Common myeloid progenitor, CD34-positive (primary cell): ENCODE data around the gene MMP15.

ENCODE experiments used
- CTCF ChIA-PET: fragments of 350-600 bp; sonication (Branson Sonifier 250); formaldehyde crosslinking; loops from one replicate; lab custom pipeline; 2021; ENCODE audit warnings: antibody characterized with exemption; lab: Charles Lee
- POLR2A ChIA-PET: fragments of 350-600 bp; sonication (Branson Sonifier 250); formaldehyde crosslinking; loops from one replicate; lab custom pipeline; 2021; ENCODE audit warnings: antibody characterized with exemption; lab: Charles Lee
- DNase-seq, 3 donors: peaks; one replicate each; pipeline versions ENCODE4 v3.0.0 to v3.0.0-alpha.2; 2013
- H3K27ac ChIP-seq, 2 experiments: 1 replicate in 1 of 2; 2 replicates in 1 of 2; pipeline ENCODE4 v1.7.0; 2013; ENCODE audit warnings: inconsistent platforms in 2 of 2, low read length in 2 of 2, mild to moderate bottlenecking in 2 of 2, low read depth in 1 of 2, moderate library complexity in 1 of 2; ENCODE audit not compliant: severe bottlenecking in 2 of 2, insufficient read depth in 1 of 2, poor library complexity in 1 of 2
- H3K27me3 ChIP-seq, 5 experiments: replicated peaks in 2 of 5; 1 replicate in 3 of 5; 2 replicates in 2 of 5; pipeline versions ENCODE4 v1.6.1 to v1.7.0; 2013; ENCODE audit warnings: low read length in 4 of 5, mild to moderate bottlenecking in 2 of 5, moderate library complexity in 2 of 5, inconsistent platforms in 1 of 5; ENCODE audit not compliant: insufficient read depth in 5 of 5, control insufficient read depth in 4 of 5
- H3K36me3 ChIP-seq, 4 experiments: 1 replicate in 2 of 4; 2 replicates in 2 of 4; pipeline versions ENCODE4 v1.6.1 to v1.7.0; 2013; ENCODE audit warnings: low read length in 3 of 4, control low read depth in 1 of 4, mild to moderate bottlenecking in 1 of 4; ENCODE audit not compliant: control insufficient read depth in 4 of 4, insufficient read depth in 4 of 4
- H3K4me1 ChIP-seq, 4 experiments: 1 replicate in 3 of 4; 2 replicates in 1 of 4; pipeline versions ENCODE4 v1.6.1 to v1.7.1; 2013; ENCODE audit warnings: low read length in 3 of 4, mild to moderate bottlenecking in 3 of 4, control low read depth in 1 of 4, inconsistent platforms in 1 of 4, moderate library complexity in 1 of 4; ENCODE audit not compliant: control insufficient read depth in 4 of 4, insufficient read depth in 4 of 4; ENCODE audit errors: control extremely low read depth in 1 of 4
- H3K4me3 ChIP-seq, 7 experiments: 1 replicate in 4 of 7; 2 replicates in 3 of 7; pipeline versions ENCODE4 v1.5.1 to v1.7.0; 2013; ENCODE audit warnings: mild to moderate bottlenecking in 7 of 7, low read length in 6 of 7, moderate library complexity in 6 of 7, inconsistent platforms in 2 of 7, low read depth in 2 of 7, control low read depth in 1 of 7; ENCODE audit not compliant: insufficient read depth in 4 of 7, control insufficient read depth in 1 of 7; ENCODE audit errors: extremely low read depth in 1 of 7
- H3K9me3 ChIP-seq, 5 experiments: 1 replicate in 4 of 5; 2 replicates in 1 of 5; pipeline versions ENCODE4 v1.6.1 to v1.7.1; 2013; ENCODE audit warnings: low read length in 4 of 5, mild to moderate bottlenecking in 2 of 5, inconsistent platforms in 1 of 5, low read depth in 1 of 5, moderate library complexity in 1 of 5; ENCODE audit not compliant: control insufficient read depth in 4 of 5, insufficient read depth in 2 of 5; ENCODE audit errors: control extremely low read depth in 1 of 5
- WGBS: methylation state at CpG from one replicate; pipeline ENCODE4 v1.1.5; 2013; ENCODE audit not compliant: insufficient coverage; 5-methylcytosine and 5-hydroxymethylcytosine counted together

Gene MMP15

DNA sequence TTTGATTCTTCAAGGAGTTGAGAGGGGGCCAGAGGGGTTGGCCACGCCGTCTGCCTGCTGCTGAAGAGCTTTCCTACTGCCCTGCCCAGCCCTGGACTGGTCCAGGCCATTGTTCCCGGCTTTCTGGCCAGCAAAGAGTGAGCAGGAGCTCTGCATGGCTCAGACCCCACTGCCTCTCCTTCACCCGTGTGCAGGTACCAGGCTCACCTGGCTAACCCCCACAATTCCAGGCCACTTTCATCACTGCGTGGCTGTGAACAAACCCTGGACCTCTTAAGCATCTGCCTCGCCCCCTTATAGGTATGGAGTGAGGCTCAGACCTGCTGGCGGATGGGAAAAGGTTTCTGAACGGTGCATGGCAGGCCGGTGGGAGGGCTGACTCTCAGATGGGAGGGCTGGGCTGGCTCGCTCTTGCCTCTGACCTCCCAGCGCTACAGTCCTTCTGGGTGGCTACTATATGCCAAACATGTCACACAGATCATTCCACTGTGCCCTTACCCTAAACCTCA, 33.9 kb upstream of the MMP15 start:
- ChIA-PET POLR2A (no interaction called here), CTCF (interaction anchor here (0.9 to 1.6 kb wide), 6 partner anchors 8 to 87 kb away, joined by 3 read pairs; no protein-coding TSS in a partner anchor)

DNA sequence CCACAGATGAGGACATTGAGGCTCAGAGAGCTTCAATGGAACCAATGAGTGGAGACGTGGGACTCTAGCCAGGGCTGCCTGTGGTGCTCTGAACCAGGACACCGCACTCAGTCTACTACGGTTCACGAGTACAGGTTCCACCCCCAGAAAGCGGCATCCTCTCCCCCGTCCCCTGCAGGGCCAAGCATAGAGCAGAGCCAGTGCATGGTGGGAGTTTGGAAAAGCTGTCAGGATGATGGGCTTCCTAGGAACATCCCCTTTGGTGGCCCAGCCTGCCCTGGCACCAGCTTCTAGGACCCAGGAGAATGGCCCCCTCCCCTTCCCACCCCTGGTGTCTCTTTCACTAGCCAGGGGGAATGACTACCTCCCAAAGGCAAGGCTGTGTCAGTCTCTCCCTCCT, 33.5 kb upstream of the MMP15 start:
- peaks cover 0 to 30% (median 12%) of the 10 kb centered on the region in 4 experiments for H3K36me3 ChIP-seq
- DNase-seq = no peak
- no peaks in the 10 kb centered on the region for H3K9me3 ChIP-seq
- H3K4me1 ChIP-seq = peaks cover 0 to 18% (median 9%) of the 10 kb centered on the region in 4 experiments
- H3K27ac ChIP-seq = no peak overlapping the region
- H3K27me3 ChIP-seq = peaks cover 0 to 1% (median 0%) of the 10 kb centered on the region in 5 experiments
- POLR2A ChIA-PET = no interaction called here
- no peak overlapping the region for H3K4me3 ChIP-seq
- WGBS = 93% methylated on average over 5 of the region's 6 CpGs
- CTCF ChIA-PET = interaction anchor here (1.0 to 3.8 kb wide), 5 partner anchors 18 to 87 kb away, joined by 3 to 18 read pairs (median 3); no protein-coding TSS in a partner anchor

More for the DNA sequence above, 33.9 kb upstream of the MMP15 start:
- WGBS = over 99% methylated on average over 10 of the region's 11 CpGs
- DNase-seq = no peak
- peaks cover 0 to 4% (median 0%) of the 10 kb centered on the region in 5 experiments for H3K27me3 ChIP-seq
- peaks cover 0 to 18% (median 9%) of the 10 kb centered on the region in 4 experiments for H3K4me1 ChIP-seq
- H3K9me3 ChIP-seq = no peaks in the 10 kb centered on the region
- no peak overlapping the region for H3K4me3 ChIP-seq
- no peak overlapping the region for H3K27ac ChIP-seq
- peaks cover 0 to 26% (median 9%) of the 10 kb centered on the region in 4 experiments for H3K36me3 ChIP-seq

GRCh38 chr16:57993438-57993837, 32.1 kb upstream of the MMP15 start:
- peaks cover 0 to 43% (median 21%) of the 10 kb centered on the region in 4 experiments for H3K36me3 ChIP-seq
- 79% methylated on average over 6 of the region's 8 CpGs for WGBS
- H3K27me3 ChIP-seq = no peaks in the 10 kb centered on the region
- peaks cover 0 to 18% (median 12%) of the 10 kb centered on the region in 4 experiments for H3K4me1 ChIP-seq
- H3K4me3 ChIP-seq = no peak overlapping the region
- ChIA-PET CTCF (interaction anchor here (0.8 to 3.8 kb wide), 4 partner anchors 13 to 412 kb away, joined by 3 to 18 read pairs (median 3); no protein-coding TSS in a partner anchor), POLR2A (no interaction called here)
- DNase-seq = no peak
- no peak overlapping the region for H3K27ac ChIP-seq
- no peaks in the 10 kb centered on the region for H3K9me3 ChIP-seq

DNA sequence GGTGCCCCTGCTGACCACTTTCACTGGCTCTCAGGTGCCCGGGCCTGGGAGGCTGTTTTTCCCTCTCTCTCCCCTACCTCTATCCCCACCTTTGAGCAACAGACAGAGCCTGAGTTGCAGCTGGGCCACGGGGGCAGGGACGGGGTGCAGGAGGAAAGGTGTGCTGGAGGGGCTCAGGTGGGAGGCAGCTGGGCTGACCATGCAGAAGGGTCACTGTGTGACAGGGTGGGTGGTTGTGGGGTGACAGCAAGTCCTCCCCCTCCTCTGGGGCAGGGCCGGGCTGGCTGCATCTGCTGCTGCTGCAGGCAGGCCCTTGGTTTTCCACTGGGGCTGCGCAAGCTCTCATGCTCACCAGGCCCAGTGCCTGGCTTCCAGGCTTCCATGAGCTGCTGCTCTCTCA, 31.7 kb upstream of the MMP15 start:
- Histone ChIP-seq H3K27ac (no peak overlapping the region), H3K9me3 (no peaks in the 10 kb centered on the region), H3K36me3 (peaks cover 0 to 43% (median 21%) of the 10 kb centered on the region in 4 experiments), H3K4me3 (no peak overlapping the region), H3K4me1 (peaks cover 0 to 19% (median 14%) of the 10 kb centered on the region in 4 experiments), H3K27me3 (no peaks in the 10 kb centered on the region)
- CTCF ChIA-PET = interaction anchor here (0.8 to 3.8 kb wide), 4 partner anchors 14 to 412 kb away, joined by 3 to 18 read pairs (median 3); no protein-coding TSS in a partner anchor
- 100% methylated on average over 2 of the region's 5 CpGs for WGBS
- DNase-seq = no peak
- POLR2A ChIA-PET = no interaction called here

GRCh38 chr16:57994361-57994760, 31.2 kb upstream of the MMP15 start:
- Histone ChIP-seq H3K9me3 (no peaks in the 10 kb centered on the region), H3K4me1 (peaks cover 3 to 24% (median 19%) of the 10 kb centered on the region in 4 experiments), H3K27me3 (no peaks in the 10 kb centered on the region), H3K4me3 (no peak overlapping the region), H3K36me3 (peaks cover 0 to 43% (median 21%) of the 10 kb centered on the region in 4 experiments), H3K27ac (no peak overlapping the region)
- DNase-seq = no peak
- CTCF ChIA-PET = interaction anchor here (0.8 to 3.8 kb wide), 4 partner anchors 14 to 413 kb away, joined by 3 to 18 read pairs (median 3); no protein-coding TSS in a partner anchor
- WGBS = 100% methylated on average over 2 of the region's 4 CpGs
- POLR2A ChIA-PET = no interaction called here

GRCh38 chr16:57994778-57995177, 30.8 kb upstream of the MMP15 start:
- POLR2A ChIA-PET = no interaction called here
- peak; percentile 69 to 84 (median 83) for DNase-seq
- no peaks in the 10 kb centered on the region for H3K9me3 ChIP-seq
- H3K36me3 ChIP-seq = peaks cover 0 to 43% (median 21%) of the 10 kb centered on the region in 4 experiments
- peaks cover 4 to 28% (median 23%) of the 10 kb centered on the region in 4 experiments for H3K4me1 ChIP-seq
- no peak overlapping the region for H3K27ac ChIP-seq
- CTCF ChIA-PET = interaction anchor here (0.5 to 3.8 kb wide), 3 partner anchors 26 to 94 kb away, joined by 3 to 18 read pairs (median 3); no protein-coding TSS in a partner anchor
- 3% methylated on average over 4 of the region's 4 CpGs for WGBS
- no peaks in the 10 kb centered on the region for H3K27me3 ChIP-seq
- no peak overlapping the region for H3K4me3 ChIP-seq
